Heart left ventricle (tissue), 16 donors: ENCODE data around the gene WNT11. TPM values are rescaled to one million over a fixed set of nuclear protein-coding genes. Genes with fewer than 3 reads are reported as not detected.
A peak's percentile ranks its signal among the peaks of the same experiment; 100 is the strongest.

Experiments used
- ATAC-seq, 4 donors: fragments of 200-7000 bp; cut with Tn5 transposase; one replicate each; pipeline ENCODE4 v1.9.1; 2020 to 2022; ENCODE audit warnings: moderate library complexity in 4 of 4, mild to moderate bottlenecking in 3 of 4, moderate number of reproducible peaks in 1 of 4
- DNase-seq, 5 donors: peaks; one replicate each; pipeline ENCODE4 v3.0.0-alpha.2; 2020
- H3K27ac ChIP-seq, 12 donors: fragments of 200-600 bp; sonication (generic) in 4 of 12; one replicate each; pipeline versions ENCODE4 v1.5.0 to v1.8.0; 2016 to 2022; ENCODE audit warnings: mild to moderate bottlenecking in 2 of 12
- H3K27me3 ChIP-seq, 9 donors: fragments of 200-600 bp; sonication (generic) in 2 of 9; one replicate each; pipeline versions ENCODE4 v1.5.1 to v1.8.0; 2016 to 2022; ENCODE audit warnings: mild to moderate bottlenecking in 3 of 9
- H3K36me3 ChIP-seq, 9 donors: fragments of 200-600 bp; sonication (generic) in 2 of 9; one replicate each; pipeline versions ENCODE4 v1.5.0 to v1.8.0; 2018 to 2022; ENCODE audit warnings: mild to moderate bottlenecking in 2 of 9
- H3K4me1 ChIP-seq, 12 donors: fragments of 200-600 bp; sonication (generic) in 4 of 12; one replicate each; pipeline versions ENCODE4 v1.5.0 to v1.8.0; 2016 to 2022; ENCODE audit warnings: mild to moderate bottlenecking in 3 of 12
- H3K4me3 ChIP-seq, 12 donors: fragments of 200-600 bp; sonication (generic) in 4 of 12; one replicate each; pipeline versions ENCODE4 v1.5.0 to v1.8.0; 2017 to 2022; ENCODE audit warnings: mild to moderate bottlenecking in 9 of 12, moderate library complexity in 4 of 12
- H3K9me3 ChIP-seq, 12 donors: fragments of 200-600 bp; sonication (generic) in 4 of 12; one replicate each; pipeline versions ENCODE4 v1.5.0 to v1.8.0; 2016 to 2022; ENCODE audit warnings: mild to moderate bottlenecking in 1 of 12
- POLR2A ChIP-seq, 2 donors: fragments of 450-650 bp; IDR thresholded peaks; one replicate each; pipeline ENCODE4 v1.6.1; 2017; ENCODE audit warnings: antibody characterized with exemption in 2 of 2, mild to moderate bottlenecking in 2 of 2, moderate library complexity in 2 of 2
- WGBS, 4 donors: extraction: QIAGEN DNeasy Blood & Tissue Kit in 2 of 4; methylation state at CpG; one replicate each; pipeline versions ENCODE4 v1.1.5 to v1.1.7; 2013 to 2018; 5-methylcytosine and 5-hydroxymethylcytosine counted together
- intact Hi-C, 10 donors: fragments of 100-400 bp; cut with DNase I; formaldehyde crosslinking; loops; one replicate each; pipeline versions ENCODE4 v1.11.1 to v1.14.2; 2022
- polyA plus RNA-seq, 2 donors: library from polyadenylated mRNA; stranded (reverse); fragments of 200-250 nt; gene quantifications; one replicate each; pipeline ENCODE4 v1.2.3, GENCODE V29; 2013
- total RNA-seq, 9 donors: library from RNA; depleted of rRNA in 2 of 9; stranded (reverse); fragments of >200 nt in 2 of 9; fragmentation: NEBNext Ultra II Directional in 3 of 9; extraction: Animal tissue kit (Norgen Biotek cat#: 25700) in 3 of 9; gene quantifications; one replicate each; pipeline versions ENCODE4 v1.1.0 to v1.2.4, GENCODE V29; 2016 to 2023
- TF ChIP-seq, protein P1 (sequence below), 12 donors: fragments of 200-600 bp; sonication (generic) in 4 of 12; IDR thresholded peaks; one replicate each; pipeline versions ENCODE4 v1.5.0 to v1.8.0; 2018 to 2022; ENCODE audit warnings: antibody characterized with exemption in 12 of 12, mild to moderate bottlenecking in 5 of 12
- donor health status: ischemic (EF 13 %, LVEDD 7.1; RV severe dilation, severe dysfunction).
- donor health status: healthy with polysubstance abuse.
- donor health status: DM: no; HTN: yes; CAD: no.
- donor health status: DM: no; HTN: no; CAD: no.
- donor health status: ischemic (EF 25% LVEDD 6.9; RV normal size, moderate dysfunction).
- donor health status: ischemic (EF 25% LVEDD 5.7; RV mildly dilated, moderate dysfunction).
- donor health status: healthy.
- donor health status: DM: yes; HTN: yes; CAD: no.
- donor health status: ischemic (EF 35%, LVEDD 5.7; RV mildly dilated, moderate dysfunction).
- donor health status: nonischemic (EF 11% LVEDD 7.7; RV severe dilation, severe dysfunction).
- donor health status: DM: yes; HTN: yes; CAD: no.
- donor health status: PGD.
- donor health status: ischemic (EF 29% LVEDD 5.4; RV normal size, mild dysfunction).
- donor health status: nonischemic (EF 23%, LVEDD 6.1; RV moderate dilation, normal function).

Gene WNT11
- total and polyA plus RNA-seq, 11 donors, result 3.8 to 20.9 (median 8.1) TPM

DNA sequence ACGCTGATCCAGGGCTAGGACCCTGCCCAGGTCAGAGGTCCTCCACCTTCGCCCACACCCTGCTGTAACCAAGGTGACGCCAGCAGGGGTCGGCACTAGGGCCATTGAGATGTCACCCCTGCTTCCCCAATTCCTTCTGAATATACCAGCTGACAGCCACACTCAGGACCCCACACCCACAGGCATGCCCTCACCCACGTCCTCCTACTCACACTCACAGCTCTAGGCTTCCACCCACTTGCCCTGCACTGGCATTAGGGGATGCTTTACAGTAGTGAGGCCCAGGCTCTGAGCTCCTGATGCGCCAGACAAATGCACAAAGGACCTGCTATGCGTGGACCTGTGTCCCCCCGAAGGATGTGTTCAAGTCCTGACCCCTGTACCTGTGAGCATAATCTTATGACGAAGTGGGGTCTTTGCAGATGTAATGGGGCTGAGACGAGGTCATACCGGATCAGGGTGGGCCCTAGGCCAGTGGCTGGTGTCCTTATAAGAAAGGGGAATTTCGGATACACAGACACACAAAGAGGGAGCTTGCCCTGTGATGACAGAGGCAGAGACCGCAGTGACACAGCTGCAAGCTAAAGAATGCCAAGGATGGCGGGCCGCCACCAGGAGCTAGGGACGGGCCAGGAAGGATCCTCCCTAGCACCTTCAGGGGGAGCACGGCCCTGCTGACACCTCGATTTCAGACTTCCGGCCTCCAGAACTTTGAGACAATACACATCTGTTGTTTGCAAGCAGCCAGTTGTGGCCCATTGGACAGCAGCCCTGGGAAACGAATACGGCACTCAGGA lies 11.2 kb downstream of the WNT11 start:
- Histone ChIP-seq H3K27me3 (no peaks in the 10 kb centered on the region), H3K4me3 (no peak overlapping the region), H3K36me3 (peaks cover 0 to 13% (median 0%) of the 10 kb centered on the region in 9 donors), H3K9me3 (no peaks in the 10 kb centered on the region), H3K4me1 (peaks cover 0 to 12% (median 2%) of the 10 kb centered on the region in 12 donors), H3K27ac (no peak overlapping the region)
- no peak for TF ChIP-seq POLR2A (IDR thresholded peaks at IDR 0.05)
- TF ChIP-seq, protein P1, sequence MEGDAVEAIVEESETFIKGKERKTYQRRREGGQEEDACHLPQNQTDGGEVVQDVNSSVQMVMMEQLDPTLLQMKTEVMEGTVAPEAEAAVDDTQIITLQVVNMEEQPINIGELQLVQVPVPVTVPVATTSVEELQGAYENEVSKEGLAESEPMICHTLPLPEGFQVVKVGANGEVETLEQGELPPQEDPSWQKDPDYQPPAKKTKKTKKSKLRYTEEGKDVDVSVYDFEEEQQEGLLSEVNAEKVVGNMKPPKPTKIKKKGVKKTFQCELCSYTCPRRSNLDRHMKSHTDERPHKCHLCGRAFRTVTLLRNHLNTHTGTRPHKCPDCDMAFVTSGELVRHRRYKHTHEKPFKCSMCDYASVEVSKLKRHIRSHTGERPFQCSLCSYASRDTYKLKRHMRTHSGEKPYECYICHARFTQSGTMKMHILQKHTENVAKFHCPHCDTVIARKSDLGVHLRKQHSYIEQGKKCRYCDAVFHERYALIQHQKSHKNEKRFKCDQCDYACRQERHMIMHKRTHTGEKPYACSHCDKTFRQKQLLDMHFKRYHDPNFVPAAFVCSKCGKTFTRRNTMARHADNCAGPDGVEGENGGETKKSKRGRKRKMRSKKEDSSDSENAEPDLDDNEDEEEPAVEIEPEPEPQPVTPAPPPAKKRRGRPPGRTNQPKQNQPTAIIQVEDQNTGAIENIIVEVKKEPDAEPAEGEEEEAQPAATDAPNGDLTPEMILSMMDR (IDR thresholded peaks at IDR 0.05), result no peak
- intact Hi-C loops, result no loop called here
- ATAC-seq (peak in 1 of 4 donors; percentile 16), DNase-seq (no peak)
- WGBS, 4 donors, result 82 to 88% (median 86%) methylated on average over 17 to 21 of the region's 21 CpGs

DNA sequence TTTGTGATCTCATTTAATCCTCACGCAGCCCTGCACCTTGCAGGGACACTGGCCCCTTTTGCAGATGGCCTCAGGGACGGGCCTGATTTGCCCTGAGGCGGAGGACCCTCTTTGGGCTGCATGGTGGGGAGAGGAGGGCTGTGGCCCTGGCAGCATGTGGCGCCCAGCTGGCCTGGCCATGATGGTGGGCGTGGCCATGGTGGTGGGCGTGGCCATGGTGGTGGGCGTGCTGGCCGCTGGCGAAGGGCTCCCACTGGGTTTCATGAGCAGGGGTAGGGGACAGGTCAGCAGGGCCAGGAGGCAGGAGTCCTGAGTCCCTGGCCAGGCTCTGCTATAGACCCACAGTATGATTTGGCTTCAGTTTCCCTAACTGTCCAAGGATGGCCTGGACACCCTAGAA lies 13.1 kb downstream of the WNT11 start:
- H3K4me3 ChIP-seq, result no peak overlapping the region
- H3K4me1 ChIP-seq, result peaks cover 0 to 13% (median 2%) of the 10 kb centered on the region in 12 donors
- H3K27me3 ChIP-seq, result no peaks in the 10 kb centered on the region
- no peak overlapping the region for H3K27ac ChIP-seq
- H3K9me3 ChIP-seq, result no peaks in the 10 kb centered on the region
- peaks cover 0 to 16% (median 0%) of the 10 kb centered on the region in 9 donors for H3K36me3 ChIP-seq
- TF ChIP-seq, protein P1 (IDR thresholded peaks at IDR 0.05), result no peak
- no peak for TF ChIP-seq POLR2A (IDR thresholded peaks at IDR 0.05)
- ATAC-seq, result no peak
- no peak for DNase-seq
- intact Hi-C loops, result no loop called here
- 74 to 93% (median 87%) methylated on average over 9 of the region's 9 CpGs for WGBS, 4 donors

GRCh38 chr11:76190376-76190775 lies 15.9 kb downstream of the WNT11 start:
- Histone ChIP-seq H3K4me3 (no peak overlapping the region), H3K36me3 (peaks cover 0 to 16% (median 0%) of the 10 kb centered on the region in 9 donors), H3K27me3 (no peaks in the 10 kb centered on the region), H3K27ac (no peak overlapping the region), H3K4me1 (peaks cover 0 to 32% (median 18%) of the 10 kb centered on the region in 12 donors), H3K9me3 (no peaks in the 10 kb centered on the region)
- DNase-seq, result no peak
- ATAC-seq, result no peak
- TF ChIP-seq POLR2A (IDR thresholded peaks at IDR 0.05), result no peak
- TF ChIP-seq, protein P1 (IDR thresholded peaks at IDR 0.05), result no peak
- intact Hi-C loops, result no loop called here
- 19 to 27% (median 24%) methylated on average over 7 of the region's 7 CpGs for WGBS, 4 donors

DNA sequence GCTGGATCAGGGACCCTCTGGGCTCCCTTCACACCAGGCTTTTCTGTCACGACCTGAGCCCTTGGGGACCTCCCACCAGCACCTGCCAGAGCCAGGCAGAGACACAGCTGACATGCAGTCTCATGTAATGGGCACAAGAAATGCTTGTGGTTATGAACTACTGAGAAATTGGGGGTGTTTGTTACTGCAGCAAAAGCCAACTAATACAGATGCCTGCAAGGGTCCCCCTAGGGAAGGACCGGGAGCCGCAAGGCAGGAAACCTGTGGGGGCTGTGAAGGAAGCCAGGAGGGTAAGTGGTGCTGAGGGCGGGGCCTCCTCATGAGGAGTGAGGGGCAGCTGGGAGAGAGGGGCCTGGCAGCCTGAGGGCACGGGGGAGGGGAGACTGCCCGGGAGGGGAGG lies 16.6 kb downstream of the WNT11 start:
- DNase-seq, result no peak
- ATAC-seq, result no peak
- intact Hi-C loops, result no loop called here
- H3K27ac ChIP-seq, result no peak overlapping the region
- peaks cover 0 to 39% (median 25%) of the 10 kb centered on the region in 12 donors for H3K4me1 ChIP-seq
- 72 to 97% (median 85%) methylated on average over 6 of the region's 6 CpGs for WGBS, 4 donors
- H3K4me3 ChIP-seq, result no peak overlapping the region
- H3K9me3 ChIP-seq, result no peaks in the 10 kb centered on the region
- TF ChIP-seq, protein P1 (IDR thresholded peaks at IDR 0.05), result no peak
- TF ChIP-seq POLR2A (IDR thresholded peaks at IDR 0.05), result no peak
- H3K36me3 ChIP-seq, result peaks cover 0 to 15% (median 0%) of the 10 kb centered on the region in 9 donors
- no peaks in the 10 kb centered on the region for H3K27me3 ChIP-seq
